Left lung (tissue), 8 donors: ENCODE measurements around the gene SPANXA2. TPM values are rescaled to one million over a fixed set of nuclear protein-coding genes. Genes with fewer than 3 reads are reported as not detected.

Experiments
- polyA plus RNA-seq, 6 donors: library from polyadenylated mRNA; unstranded; fragments of 120-200 nt; gene quantifications; one replicate each; pipeline ENCODE4 v1.2.1, GENCODE V29; 2013; ENCODE audit not compliant: insufficient read length in 6 of 6
- total RNA-seq, 2 donors: library from RNA; stranded (reverse); fragmentation: NEBNext Ultra II Directional; extraction: Animal tissue kit (Norgen Biotek cat#: 25700); gene quantifications; one replicate each; pipeline ENCODE4 v1.2.1, GENCODE V29; 2021
- donor health status: DM: no; HTN: yes; CAD: no.
- donor health status: DM: no; HTN: no; CAD: no.

The SPANXA2 gene
- total and polyA plus RNA-seq, 8 donors, result not detected

Other genes with a start within 250 kb of the SPANXA2 start
- gene SPANXA1, start 5.0 kb upstream of the SPANXA2 start, total RNA-seq, result not detected
- gene SPANXA1, start 5.0 kb upstream of the SPANXA2 start, polyA plus RNA-seq, result not detected
- gene SPANXD, start 109.0 kb downstream of the SPANXA2 start, total RNA-seq, result not detected
- not detected for gene SPANXD, start 109.0 kb downstream of the SPANXA2 start, polyA plus RNA-seq
- gene MAGEC3, start 248.6 kb downstream of the SPANXA2 start, total RNA-seq, result not detected
- gene MAGEC3, start 248.6 kb downstream of the SPANXA2 start, polyA plus RNA-seq, result under 1 TPM in 5 of 6 donors, not detected in 1; 0.60 to 0.92 (median 0.76) TPM